Amygdala (tissue), 56 donors: Measurements from ENCODE around the gene AFP.
"Not testable (repeated sequence)": the region's sequence is repeated elsewhere in the genome, so short reads cannot be mapped to it uniquely, and the experiment has no call there.

Experiments used
- DNase-seq, 56 donors: peaks; one replicate each; lab custom pipeline; 2025; lab: John Stamatoyannopoulos, UW

AFP gene

GRCh38 chr4:73435984-73436383 lies at the start of gene AFP:
TSS of gene AFP (plus strand) at chr4:73436221. CDS start at chr4:73436263, 42 bp downstream.
- DNase-seq = no peak

GRCh38 chr4:73387552-73387951 lies 48.5 kb upstream of the AFP start:
- no peak for DNase-seq

GRCh38 chr4:73388887-73389286 lies 47.1 kb upstream of the AFP start:
- DNase-seq = no peak

DNA sequence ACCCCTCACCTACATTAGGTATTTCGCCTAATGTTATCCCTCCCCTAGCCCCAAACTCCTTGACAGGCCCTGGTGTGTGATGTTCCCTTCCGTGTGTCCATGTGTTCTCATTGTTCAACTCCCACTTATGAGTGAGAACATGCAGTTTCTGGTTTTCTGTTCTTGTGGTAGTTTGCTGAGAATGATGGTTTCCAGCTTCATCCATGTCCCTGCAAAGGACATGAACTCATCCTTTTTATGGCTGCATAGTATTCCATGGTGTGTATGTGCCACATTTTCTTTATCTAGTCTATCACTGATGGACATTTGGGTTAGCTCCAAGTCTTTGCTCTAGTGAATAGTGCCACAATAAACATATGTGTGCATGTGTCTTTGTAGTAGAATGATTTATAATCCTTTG lies 46.4 kb upstream of the AFP start:
- DNase-seq = not testable (repeated sequence)

DNA sequence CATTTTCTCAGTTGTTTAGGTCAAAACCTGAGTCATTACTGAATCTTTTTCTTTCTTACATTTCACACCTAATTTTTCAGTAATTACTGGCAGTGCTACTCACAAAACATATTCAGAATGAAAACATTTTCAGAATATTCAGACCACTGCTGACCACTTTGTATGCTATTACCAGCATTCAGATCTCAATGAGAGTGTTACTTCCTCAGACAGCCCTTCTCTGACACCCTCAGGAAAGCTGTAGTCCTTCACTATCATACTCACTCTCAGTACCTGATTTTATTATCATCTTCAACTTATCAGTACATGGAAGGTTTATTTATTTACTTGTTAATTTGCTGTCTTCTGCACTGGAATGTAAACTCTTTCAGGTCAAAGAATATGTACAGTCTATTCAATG lies 44.2 kb upstream of the AFP start:
- no peak for DNase-seq

DNA sequence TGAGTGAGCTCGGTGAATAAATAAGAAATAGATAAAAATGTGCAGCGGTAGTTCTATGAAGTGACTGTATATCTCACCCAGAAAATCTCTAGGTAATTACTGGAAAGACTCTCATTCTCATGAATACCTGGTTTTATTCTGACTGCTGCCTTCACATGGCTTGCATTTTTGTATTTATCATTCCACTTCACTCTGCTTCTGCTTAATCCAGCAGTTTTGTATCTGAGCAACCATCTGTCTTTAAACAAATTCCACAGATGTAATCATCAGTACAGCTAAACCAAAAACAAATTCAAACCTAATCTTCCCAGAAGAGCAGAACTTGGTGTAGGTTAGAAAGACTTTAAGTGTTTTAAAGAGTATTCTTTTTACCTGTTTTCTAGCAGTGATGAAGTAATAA lies 43.1 kb upstream of the AFP start:
- DNase-seq = no peak

GRCh38 chr4:73396304-73396703 lies 39.7 kb upstream of the AFP start:
- no peak for DNase-seq

DNA sequence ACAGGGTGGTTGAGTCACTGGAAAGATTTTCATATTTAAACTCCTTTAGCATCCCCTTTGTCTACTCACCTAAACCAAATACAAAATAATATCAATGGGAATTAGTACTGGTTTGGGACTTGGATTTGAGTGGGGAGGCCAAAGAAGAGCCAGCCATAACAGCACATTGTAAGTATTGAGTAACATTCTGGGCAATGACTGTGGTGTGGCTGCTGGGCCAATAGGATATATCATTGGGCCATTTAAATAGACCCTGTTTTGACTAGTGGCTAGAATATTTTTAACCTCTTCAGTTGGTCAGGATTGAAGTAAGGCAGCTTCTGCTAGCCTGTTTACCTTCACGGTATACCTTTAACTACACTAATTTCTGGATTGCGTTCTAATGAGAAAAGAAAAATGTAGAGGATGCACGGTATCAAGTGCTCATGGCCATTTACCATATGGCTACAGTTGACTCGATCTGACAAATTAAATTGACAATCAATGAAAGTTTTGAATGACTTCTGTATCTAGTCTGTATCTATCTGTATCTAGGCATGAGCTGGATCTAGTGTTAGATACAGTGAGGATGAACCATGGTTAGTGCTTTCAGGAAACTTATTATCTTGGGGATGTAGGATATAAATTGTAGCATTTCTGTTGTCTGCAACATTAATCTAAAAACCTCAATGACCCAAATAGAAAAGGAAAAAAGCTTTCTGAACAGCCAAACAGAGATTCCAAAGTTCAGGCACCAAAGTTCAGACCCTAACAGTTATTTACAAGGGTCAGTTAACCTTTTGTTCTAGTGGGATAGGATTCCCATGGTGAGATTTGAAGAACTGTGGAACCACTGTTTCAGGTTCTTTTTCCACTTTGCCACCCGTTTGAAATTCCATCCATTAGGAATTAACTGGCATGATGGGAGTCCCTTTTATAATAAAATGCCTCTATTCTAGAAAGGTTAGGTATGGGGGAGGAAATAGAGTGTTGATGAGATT lies 38.7 kb upstream of the AFP start:
- no peak for DNase-seq

DNA sequence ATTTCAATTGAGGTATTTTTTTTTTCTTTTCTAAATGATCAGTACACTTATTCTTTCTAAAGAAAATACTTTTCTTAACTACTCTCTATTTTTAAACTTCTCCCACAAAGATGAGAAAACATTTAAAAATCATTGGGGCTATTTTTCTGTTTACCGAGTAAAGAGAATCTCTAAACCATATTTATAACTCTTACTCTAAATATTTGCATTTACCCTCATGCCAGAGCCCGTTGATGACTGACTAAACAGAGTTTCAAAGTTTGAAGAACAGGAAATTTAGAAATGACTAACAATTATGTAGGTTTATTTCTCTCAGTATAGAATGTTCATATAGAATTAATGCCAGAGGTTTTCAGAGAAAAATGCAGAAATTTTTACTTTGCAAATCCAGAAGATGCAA lies 34.6 kb upstream of the AFP start:
- DNase-seq = no peak

- no peak for DNase-seq
These were observed 32.0 kb upstream of the AFP start, which contains the start of gene ALB for GRCh38 chr4:73404042-73404441. TSS of gene ALB (plus strand) at chr4:73404287. CDS start at chr4:73404328, 41 bp downstream.

DNA sequence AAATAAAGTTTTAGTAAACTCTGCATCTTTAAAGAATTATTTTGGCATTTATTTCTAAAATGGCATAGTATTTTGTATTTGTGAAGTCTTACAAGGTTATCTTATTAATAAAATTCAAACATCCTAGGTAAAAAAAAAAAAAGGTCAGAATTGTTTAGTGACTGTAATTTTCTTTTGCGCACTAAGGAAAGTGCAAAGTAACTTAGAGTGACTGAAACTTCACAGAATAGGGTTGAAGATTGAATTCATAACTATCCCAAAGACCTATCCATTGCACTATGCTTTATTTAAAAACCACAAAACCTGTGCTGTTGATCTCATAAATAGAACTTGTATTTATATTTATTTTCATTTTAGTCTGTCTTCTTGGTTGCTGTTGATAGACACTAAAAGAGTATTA lies 31.6 kb upstream of the AFP start:
- no peak for DNase-seq

GRCh38 chr4:73405138-73405537 lies 30.9 kb upstream of the AFP start:
- no peak for DNase-seq

DNA sequence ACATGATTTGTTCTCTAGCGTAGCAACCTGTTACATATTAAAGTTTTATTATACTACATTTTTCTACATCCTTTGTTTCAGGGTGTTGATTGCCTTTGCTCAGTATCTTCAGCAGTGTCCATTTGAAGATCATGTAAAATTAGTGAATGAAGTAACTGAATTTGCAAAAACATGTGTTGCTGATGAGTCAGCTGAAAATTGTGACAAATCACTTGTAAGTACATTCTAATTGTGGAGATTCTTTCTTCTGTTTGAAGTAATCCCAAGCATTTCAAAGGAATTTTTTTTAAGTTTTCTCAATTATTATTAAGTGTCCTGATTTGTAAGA lies 29.5 kb upstream of the AFP start:
- DNase-seq = no peak

GRCh38 chr4:73407227-73407673 lies 28.8 kb upstream of the AFP start:
- no peak for DNase-seq

- no peak for DNase-seq
These were observed 27.7 kb upstream of the AFP start for GRCh38 chr4:73408181-73408867.

DNA sequence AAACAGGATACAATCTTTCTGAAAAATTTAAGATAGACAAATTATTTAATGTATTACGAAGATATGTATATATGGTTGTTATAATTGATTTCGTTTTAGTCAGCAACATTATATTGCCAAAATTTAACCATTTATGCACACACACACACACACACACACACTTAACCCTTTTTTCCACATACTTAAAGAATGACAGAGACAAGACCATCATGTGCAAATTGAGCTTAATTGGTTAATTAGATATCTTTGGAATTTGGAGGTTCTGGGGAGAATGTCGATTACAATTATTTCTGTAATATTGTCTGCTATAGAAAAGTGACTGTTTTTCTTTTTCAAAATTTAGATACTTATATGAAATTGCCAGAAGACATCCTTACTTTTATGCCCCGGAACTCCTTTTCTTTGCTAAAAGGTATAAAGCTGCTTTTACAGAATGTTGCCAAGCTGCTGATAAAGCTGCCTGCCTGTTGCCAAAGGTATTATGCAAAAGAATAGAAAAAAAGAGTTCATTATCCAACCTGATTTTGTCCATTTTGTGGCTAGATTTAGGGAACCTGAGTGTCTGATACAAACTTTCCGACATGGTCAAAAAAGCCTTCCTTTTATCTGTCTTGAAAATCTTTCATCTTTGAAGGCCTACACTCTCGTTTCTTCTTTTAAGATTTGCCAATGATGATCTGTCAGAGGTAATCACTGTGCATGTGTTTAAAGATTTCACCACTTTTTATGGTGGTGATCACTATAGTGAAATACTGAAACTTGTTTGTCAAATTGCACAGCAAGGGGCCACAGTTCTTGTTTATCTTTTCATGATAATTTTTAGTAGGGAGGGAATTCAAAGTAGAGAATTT lies 26.8 kb upstream of the AFP start:
- DNase-seq = no peak

DNA sequence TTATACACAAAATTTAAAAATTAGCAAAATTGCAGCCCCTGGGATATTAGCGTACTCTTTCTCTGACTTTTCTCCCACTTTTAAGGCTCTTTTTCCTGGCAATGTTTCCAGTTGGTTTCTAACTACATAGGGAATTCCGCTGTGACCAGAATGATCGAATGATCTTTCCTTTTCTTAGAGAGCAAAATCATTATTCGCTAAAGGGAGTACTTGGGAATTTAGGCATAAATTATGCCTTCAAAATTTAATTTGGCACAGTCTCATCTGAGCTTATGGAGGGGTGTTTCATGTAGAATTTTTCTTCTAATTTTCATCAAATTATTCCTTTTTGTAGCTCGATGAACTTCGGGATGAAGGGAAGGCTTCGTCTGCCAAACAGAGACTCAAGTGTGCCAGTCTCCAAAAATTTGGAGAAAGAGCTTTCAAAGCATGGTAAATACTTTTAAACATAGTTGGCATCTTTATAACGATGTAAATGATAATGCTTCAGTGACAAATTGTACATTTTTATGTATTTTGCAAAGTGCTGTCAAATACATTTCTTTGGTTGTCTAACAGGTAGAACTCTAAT lies 26.0 kb upstream of the AFP start:
- DNase-seq = no peak

- DNase-seq = no peak
These were observed 24.9 kb upstream of the AFP start for GRCh38 chr4:73410916-73411730.

DNA sequence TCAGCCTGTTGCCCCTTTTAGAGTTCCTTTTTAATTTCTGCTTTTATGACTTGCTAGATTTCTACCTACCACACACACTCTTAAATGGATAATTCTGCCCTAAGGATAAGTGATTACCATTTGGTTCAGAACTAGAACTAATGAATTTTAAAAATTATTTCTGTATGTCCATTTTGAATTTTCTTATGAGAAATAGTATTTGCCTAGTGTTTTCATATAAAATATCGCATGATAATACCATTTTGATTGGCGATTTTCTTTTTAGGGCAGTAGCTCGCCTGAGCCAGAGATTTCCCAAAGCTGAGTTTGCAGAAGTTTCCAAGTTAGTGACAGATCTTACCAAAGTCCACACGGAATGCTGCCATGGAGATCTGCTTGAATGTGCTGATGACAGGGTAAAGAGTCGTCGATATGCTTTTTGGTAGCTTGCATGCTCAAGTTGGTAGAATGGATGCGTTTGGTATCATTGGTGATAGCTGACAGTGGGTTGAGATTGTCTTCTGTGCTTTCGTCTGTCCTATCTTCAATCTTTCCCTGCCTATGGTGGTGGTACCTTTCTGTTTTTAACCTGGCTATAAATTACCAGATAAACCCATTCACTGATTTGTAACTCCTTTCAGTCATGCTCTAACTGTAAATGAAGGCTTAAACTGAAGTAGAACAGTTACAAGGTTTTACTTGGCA lies 24.1 kb upstream of the AFP start:
- DNase-seq = no peak
